Myocyte (in vitro differentiated cells): Measurements from ENCODE around the gene CRHBP. TPM values are rescaled to one million over a fixed set of nuclear protein-coding genes. Genes with fewer than 3 reads are reported as not detected.
A peak's percentile ranks its signal among the peaks of the same experiment; 100 is the strongest.
"Not testable (repeated sequence)": the region's sequence is repeated elsewhere in the genome, so short reads cannot be mapped to it uniquely, and the experiment has no call there.

Source experiments
- DNase-seq: peaks from one replicate; pipeline ENCODE4 v3.0.0-alpha.2; 2012; ENCODE audit warnings: low read depth
- polyA plus RNA-seq: library from polyadenylated mRNA; unstranded; fragments of >200 nt; gene quantifications from one replicate; pipeline ENCODE4 v1.2.1, GENCODE V29; 2012; ENCODE audit warnings: missing spikeins
- total RNA-seq: library from RNA; depleted of rRNA; stranded (reverse); fragments of >200 nt; gene quantifications from 2 replicates; pipeline ENCODE4 v1.2.3, GENCODE V29; 2014

CRHBP gene, protein sequence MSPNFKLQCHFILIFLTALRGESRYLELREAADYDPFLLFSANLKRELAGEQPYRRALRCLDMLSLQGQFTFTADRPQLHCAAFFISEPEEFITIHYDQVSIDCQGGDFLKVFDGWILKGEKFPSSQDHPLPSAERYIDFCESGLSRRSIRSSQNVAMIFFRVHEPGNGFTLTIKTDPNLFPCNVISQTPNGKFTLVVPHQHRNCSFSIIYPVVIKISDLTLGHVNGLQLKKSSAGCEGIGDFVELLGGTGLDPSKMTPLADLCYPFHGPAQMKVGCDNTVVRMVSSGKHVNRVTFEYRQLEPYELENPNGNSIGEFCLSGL
- 1.3 TPM in 1 of 2 replicates, not detected in the other for total RNA-seq
- polyA plus RNA-seq: not detected

- no peak for DNase-seq
Measured at GRCh38 chr5:76952795-76953536, at the start of gene CRHBP. Gene CRHBP, plus strand, starts transcription at chr5:76953045. Its CDS starts 90 bp downstream, at chr5:76953135.

DNA sequence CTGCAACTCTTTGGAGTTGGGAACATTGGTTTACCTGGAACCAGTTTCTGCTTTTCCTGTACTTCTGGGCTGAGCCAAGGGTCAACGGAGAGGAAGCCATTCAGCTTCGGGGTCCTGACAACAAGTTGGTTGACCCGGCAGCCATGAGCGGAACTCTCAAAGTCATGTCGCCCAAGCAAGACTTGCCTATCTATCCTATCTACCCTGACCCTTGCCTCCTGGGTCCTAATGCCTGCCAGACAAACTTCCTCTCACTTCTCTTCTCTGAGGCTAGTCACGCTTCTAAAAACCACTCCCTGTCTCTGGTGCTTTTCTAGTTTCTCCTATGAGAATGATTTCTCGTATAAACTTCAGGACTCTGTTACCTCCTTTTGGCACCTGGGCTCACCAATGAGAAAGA is 44.7 kb upstream of the CRHBP start:
- no peak for DNase-seq

GRCh38 chr5:76910344-76910933 is 42.4 kb upstream of the CRHBP start:
- DNase-seq: not testable (repeated sequence)

- DNase-seq: not testable (repeated sequence)
Measured at GRCh38 chr5:76914671-76915070, 38.2 kb upstream of the CRHBP start.

- DNase-seq: no peak
Measured at GRCh38 chr5:76918539-76918938, 34.3 kb upstream of the CRHBP start.

GRCh38 chr5:76920491-76920890 is 32.4 kb upstream of the CRHBP start:
- DNase-seq: no peak

DNA sequence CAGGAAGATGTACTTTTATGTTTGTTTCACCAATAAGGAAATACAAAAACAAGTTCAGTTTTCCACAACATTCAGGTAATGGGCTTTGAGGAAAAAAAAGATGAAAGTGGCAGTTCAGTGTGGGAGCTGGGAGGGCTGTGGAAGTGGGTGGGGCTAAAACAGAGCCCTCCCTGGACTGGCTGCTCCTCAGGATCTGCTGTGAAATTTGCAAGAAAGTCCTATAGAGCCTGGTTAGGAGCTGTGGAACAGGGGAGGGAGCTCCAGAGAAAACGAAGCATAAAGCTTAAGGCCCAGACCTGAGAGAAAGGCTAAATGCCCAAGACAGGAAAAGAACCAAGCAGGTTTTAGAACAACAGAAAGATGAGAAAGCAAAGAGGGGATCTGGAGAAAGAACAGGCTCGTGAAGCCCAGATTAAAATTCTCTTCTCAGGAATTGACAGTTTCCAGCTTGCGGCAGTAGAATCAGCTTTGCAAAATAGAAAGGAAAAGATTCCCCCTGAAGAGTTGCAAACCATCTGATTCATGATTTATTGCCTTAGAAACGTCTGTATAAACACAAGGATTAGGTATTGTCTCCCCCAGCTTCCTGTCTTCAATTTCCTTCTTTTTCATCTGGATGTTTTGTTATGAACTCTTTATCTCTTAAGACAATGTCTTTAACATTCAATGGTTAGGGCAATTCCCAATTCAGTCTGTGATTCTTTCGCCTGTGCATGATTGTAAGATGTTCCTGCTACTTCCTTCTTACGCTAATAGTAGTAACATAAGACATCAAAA is 26.3 kb upstream of the CRHBP start:
- DNase-seq: no peak

- DNase-seq: no peak
Measured at GRCh38 chr5:76927961-76928360, 24.9 kb upstream of the CRHBP start.

- no peak for DNase-seq
Measured at GRCh38 chr5:76930083-76930482, 22.8 kb upstream of the CRHBP start.

- no peak for DNase-seq
Measured at GRCh38 chr5:76938177-76938576, 14.7 kb upstream of the CRHBP start.

DNA sequence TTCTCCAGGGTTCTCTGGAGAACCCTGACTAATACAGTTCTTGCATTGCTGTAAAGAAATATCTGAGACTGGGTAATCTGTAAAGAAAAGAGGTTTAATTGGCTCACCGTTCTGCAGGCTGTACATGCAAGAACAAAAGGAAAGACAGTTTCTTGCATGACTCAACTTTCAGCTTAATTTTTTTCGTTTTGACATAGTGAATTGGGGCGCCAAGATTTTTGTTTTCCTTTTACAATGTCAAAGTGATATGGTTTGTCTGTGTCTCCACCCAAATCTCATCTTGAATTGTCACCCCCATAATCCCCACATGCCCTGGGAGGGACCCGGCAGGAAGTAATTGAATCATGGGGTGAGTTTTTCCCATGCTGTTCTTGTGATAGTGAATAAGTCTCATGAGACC is 11.8 kb upstream of the CRHBP start:
- DNase-seq: no peak

DNA sequence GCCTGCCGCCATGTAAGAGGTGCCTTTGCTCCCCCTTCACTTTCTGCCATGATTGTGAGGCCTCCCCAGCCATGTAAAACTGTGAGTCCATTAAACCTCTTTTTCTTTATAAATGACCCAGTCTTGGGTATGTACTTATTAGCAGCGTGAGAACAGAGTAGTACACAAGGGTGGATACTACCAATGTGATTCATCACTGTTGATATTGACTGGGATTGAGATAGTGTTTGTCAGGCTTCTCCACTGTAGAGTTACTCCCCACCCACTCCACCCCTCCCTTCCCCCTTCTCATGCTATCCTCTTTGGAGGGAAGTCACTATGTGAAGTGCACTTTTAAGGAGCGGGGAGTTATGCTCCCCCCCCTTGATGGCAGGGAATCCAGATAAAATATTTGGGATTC is 11.4 kb upstream of the CRHBP start:
- DNase-seq: no peak

- DNase-seq: peak; percentile 20
Measured at GRCh38 chr5:76942581-76942980, 10.3 kb upstream of the CRHBP start.

DNA sequence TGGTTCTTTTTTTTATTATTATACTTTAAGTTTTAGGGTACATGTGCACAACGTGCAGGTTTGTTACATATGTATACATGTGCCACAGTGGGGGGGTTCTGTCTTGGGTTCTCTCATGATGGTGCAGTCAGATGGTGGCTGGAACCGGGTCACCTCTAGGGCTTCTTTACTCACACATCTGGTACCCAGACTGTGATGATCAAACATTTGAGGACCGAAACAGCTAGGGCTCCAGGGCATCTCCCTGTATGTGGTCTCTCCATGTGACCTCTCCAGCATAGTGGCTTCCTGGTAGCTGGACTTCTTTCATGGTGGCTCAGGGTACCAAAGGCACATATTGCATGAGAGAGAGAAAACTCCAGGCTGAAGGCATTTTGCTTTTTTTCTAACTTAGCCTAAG is 9.8 kb upstream of the CRHBP start:
- DNase-seq: no peak

- no peak for DNase-seq
Measured at GRCh38 chr5:76944638-76945037, 8.2 kb upstream of the CRHBP start.

DNA sequence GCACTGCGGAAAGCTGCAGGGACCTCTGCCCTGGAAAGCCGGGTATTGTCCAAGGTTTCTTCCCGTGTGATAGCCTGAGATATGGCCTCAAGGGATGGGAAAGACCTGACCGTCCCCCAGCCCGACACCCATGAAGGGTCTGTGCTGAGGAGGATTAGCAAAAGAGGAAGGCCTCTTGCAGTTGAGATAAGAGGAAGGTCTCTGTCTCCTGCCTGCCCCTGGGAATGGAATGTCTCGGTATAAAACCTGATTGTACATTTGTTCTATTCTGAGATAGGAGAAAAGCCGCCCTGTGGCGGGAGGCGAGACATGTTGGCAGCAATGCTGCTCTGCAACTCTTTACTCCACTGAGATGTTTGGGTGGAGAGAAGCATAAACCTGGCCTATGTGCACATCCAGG is 7.6 kb upstream of the CRHBP start:
- not testable (repeated sequence) for DNase-seq

DNA sequence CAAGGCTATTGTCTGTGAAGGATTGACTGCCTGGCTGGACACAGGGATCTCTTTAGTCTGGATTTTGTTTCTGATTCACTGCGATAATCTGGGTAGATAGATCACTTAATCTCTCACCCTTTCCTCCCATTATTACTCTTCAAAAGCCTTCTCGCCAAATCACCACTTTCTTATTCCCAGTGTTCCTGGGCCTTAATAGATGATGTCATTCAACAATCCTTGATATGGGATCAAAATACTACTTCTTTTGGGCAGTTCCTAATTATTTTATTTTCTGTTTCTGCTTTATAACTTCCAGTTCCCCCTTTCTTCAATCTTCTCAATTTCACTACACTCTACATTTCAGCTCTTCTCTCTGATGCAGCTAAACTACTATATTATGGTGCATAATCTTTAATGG is 6.8 kb upstream of the CRHBP start:
- DNase-seq: no peak

DNA sequence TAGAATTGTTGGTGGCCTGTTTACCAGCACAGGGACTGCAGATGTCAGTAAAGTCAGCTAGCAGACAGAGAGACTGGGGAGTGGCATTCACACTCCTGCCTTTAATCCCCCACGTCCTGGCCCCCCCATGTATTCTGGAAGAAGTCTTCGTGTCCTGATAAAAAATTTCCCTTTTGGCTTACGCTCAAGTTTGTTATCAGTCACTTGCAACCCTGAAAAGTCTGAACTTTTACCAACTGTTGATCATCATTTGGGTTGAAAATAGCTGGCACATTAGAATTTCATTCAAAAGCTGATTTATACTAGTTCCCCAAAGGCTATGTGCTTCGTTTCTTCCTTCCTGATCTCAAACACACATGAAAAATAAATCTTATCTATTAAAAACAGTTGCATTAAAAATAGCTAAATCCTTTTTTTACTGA is 5.8 kb upstream of the CRHBP start:
- no peak for DNase-seq

- DNase-seq: no peak
Measured at GRCh38 chr5:76953551-76954382, 922 bp downstream of the CRHBP start.

GRCh38 chr5:76954383-76954763 is 1.5 kb downstream of the CRHBP start:
- no peak for DNase-seq

- no peak for DNase-seq
Measured at GRCh38 chr5:76956033-76956432, 3.2 kb downstream of the CRHBP start.
